Measurements from ENCODE around the gene ULK2. TPM values are rescaled to one million over a fixed set of nuclear protein-coding genes. Genes with fewer than 3 reads are reported as not detected.

Gene ULK2
- total and polyA plus RNA-seq, 2 of the 13 experiments (the other 11 are each of a cell fraction or from before 2014, with no cell fraction given) = 0.01 TPM; not detected in 1

- TF ChIP-seq KIAA2018 (CRISPR knock-in tag; IDR thresholded peaks at IDR 0.05; ENCODE audit: borderline replicate concordance) (no peak), ISL2 (CRISPR knock-in tag; IDR thresholded peaks at IDR 0.05) (no peak)
Measured at GRCh38 chr17:19857640-19858039, 10.1 kb downstream of the ULK2 start (continued).

GRCh38 chr17:19833914-19834313, 33.8 kb downstream of the ULK2 start:
- TF ChIP-seq ZNF317 (CRISPR knock-in tag; IDR thresholded peaks at IDR 0.05) (peak; percentile 53; the same call in 1 of the 2 replicates), SMARCC2 (IDR thresholded peaks at IDR 0.05) (no peak)
- Histone ChIP-seq H3K36me3 (replicated peaks in 1 of 2; ENCODE audit: control insufficient read depth in 1 of 2, insufficient read depth in 2 of 2, low read length in 2 of 2) (no peaks in the 10 kb centered on the region), H3K27me3 (ENCODE audit: control insufficient read depth in 1 of 2, insufficient read depth in 2 of 2, low read length in 2 of 2) (no peaks in the 10 kb centered on the region; a peak in 2 of 5 replicates), H2AFZ (ENCODE audit: low read length) (no peak overlapping the region), H3K9ac (ENCODE audit: insufficient read depth, low read depth, low read length) (no peak overlapping the region), H3K4me1 (ENCODE audit: insufficient read depth, low read length) (no peaks in the 10 kb centered on the region), H3K79me2 (ENCODE audit: insufficient read depth, low read length) (no peaks in the 10 kb centered on the region), H3K4me3 (replicated peaks in 1 of 3; ENCODE audit: insufficient read depth in 1 of 3, low read depth in 2 of 3, low read length in 3 of 3) (no peak overlapping the region), H4K20me1 (ENCODE audit: insufficient read depth, low read length) (no peaks in the 10 kb centered on the region), H3K27ac (ENCODE audit: extremely low read length, insufficient read depth, low read length) (no peak overlapping the region), H3K9me3 (ENCODE audit: low read length) (no peaks in the 10 kb centered on the region), H3K4me2 (ENCODE audit: low read depth, low read length) (no peak overlapping the region)
- ChIA-PET POLR2A (no interaction called here), CTCF (ENCODE audit: low intra/inter-chr PET ratio, low total read pairs) (no interaction called here)
- ATAC-seq (no peak), DNase-seq (ENCODE audit: low spot score) (no peak), FAIRE-seq (no peak)
- in situ Hi-C loops (cut with HindIII; ENCODE audit: extremely low pct_ligation_motif_present, low pct_unique_long_range_greater_than_20kb) = no loop called here
- intact Hi-C loops (cut with micrococcal nuclease; ENCODE audit: unreplicated experiment) = no loop called here
- BruUV-seq (replicated peaks) = no TSS peak

Data from HepG2 (cell line).